Right lobe of liver (tissue), 6 donors: ENCODE data around the gene NRM. TPM values are rescaled to one million over a fixed set of nuclear protein-coding genes. Genes with fewer than 3 reads are reported as not detected.
"Not testable (repeated sequence)": the region's sequence is repeated elsewhere in the genome, so short reads cannot be mapped to it uniquely, and the experiment has no call there.

Source experiments
- ATAC-seq, 4 donors: fragments of 200-7000 bp; cut with Tn5 transposase; one replicate each; pipeline ENCODE4 v1.9.1; 2020; ENCODE audit warnings: mild to moderate bottlenecking in 4 of 4, moderate library complexity in 4 of 4
- DNase-seq, 3 donors: peaks; one replicate each; pipeline ENCODE4 v3.0.0-alpha.2; 2020
- H3K27ac ChIP-seq, 3 donors: fragments of 200-600 bp; one replicate each; pipeline ENCODE4 v1.8.0; 2022
- H3K27me3 ChIP-seq, 2 donors: fragments of 200-600 bp; one replicate each; pipeline ENCODE4 v1.8.0; 2022
- H3K36me3 ChIP-seq, 4 donors: fragments of 200-600 bp; sonication (generic) in 1 of 4; one replicate each; pipeline versions ENCODE4 v1.5.1 to v1.8.0; 2017 to 2022; ENCODE audit warnings: control low read depth in 1 of 4
- H3K4me1 ChIP-seq, 4 donors: fragments of 200-600 bp; sonication (generic) in 1 of 4; one replicate each; pipeline versions ENCODE4 v1.5.1 to v1.8.0; 2017 to 2022; ENCODE audit warnings: control low read depth in 1 of 4
- H3K4me3 ChIP-seq, 3 donors: fragments of 200-600 bp; one replicate each; pipeline ENCODE4 v1.8.0; 2022
- H3K9me3 ChIP-seq, 4 donors: fragments of 200-600 bp; sonication (generic) in 1 of 4; one replicate each; pipeline versions ENCODE4 v1.5.1 to v1.8.0; 2017 to 2022; ENCODE audit warnings: control low read depth in 1 of 4
- POLR2A ChIP-seq: fragments of 450-650 bp; IDR thresholded peaks from one replicate; pipeline ENCODE4 v1.6.1; 2017; ENCODE audit warnings: antibody characterized with exemption, mild to moderate bottlenecking
- WGBS: methylation state at CpG from one replicate; pipeline ENCODE4 v1.1.6; 2018; ENCODE audit warnings: low coverage, low lambda C conversion rate; ENCODE audit not compliant: insufficient coverage; ENCODE audit errors: missing lambda C conversion rate; 5-methylcytosine and 5-hydroxymethylcytosine counted together
- intact Hi-C, 2 donors: fragments of 100-400 bp; cut with DNase I; formaldehyde crosslinking; loops; one replicate each; pipeline versions ENCODE4 v1.11.2 to v1.14.1; 2022
- total RNA-seq, 6 experiments: library from RNA; depleted of rRNA in 2 of 6; stranded (reverse); fragments of >200 nt in 2 of 6; fragmentation: NEBNext Ultra II Directional in 3 of 6; extraction: Animal tissue kit (Norgen Biotek cat#: 25700) in 3 of 6; gene quantifications; one replicate each; pipeline versions ENCODE4 v1.1.0 to v1.2.4, GENCODE V29; 2016 to 2023
- TF ChIP-seq, protein P1 (sequence below), 4 donors: fragments of 200-600 bp in 3 of 4; fragments of 450-650 bp in 1 of 4; IDR thresholded peaks; one replicate each; pipeline versions ENCODE4 v1.5.1 to v1.8.0; 2016 to 2022; ENCODE audit warnings: antibody characterized with exemption in 4 of 4, mild to moderate bottlenecking in 2 of 4
- donor health status: DM: no; HTN: yes; CAD: no.
- donor health status: DM: no; HTN: no; CAD: no.
- donor health status: DM: no; HTN: no; CAD: no.
- donor health status: DM: no; HTN: yes; CAD: no.
- donor health status: DM: no; HTN: yes; CAD: no.

Gene NRM
- total RNA-seq, 6 experiments from 2014 or later, result 1.2 to 2.7 (median 1.9) TPM

DNA sequence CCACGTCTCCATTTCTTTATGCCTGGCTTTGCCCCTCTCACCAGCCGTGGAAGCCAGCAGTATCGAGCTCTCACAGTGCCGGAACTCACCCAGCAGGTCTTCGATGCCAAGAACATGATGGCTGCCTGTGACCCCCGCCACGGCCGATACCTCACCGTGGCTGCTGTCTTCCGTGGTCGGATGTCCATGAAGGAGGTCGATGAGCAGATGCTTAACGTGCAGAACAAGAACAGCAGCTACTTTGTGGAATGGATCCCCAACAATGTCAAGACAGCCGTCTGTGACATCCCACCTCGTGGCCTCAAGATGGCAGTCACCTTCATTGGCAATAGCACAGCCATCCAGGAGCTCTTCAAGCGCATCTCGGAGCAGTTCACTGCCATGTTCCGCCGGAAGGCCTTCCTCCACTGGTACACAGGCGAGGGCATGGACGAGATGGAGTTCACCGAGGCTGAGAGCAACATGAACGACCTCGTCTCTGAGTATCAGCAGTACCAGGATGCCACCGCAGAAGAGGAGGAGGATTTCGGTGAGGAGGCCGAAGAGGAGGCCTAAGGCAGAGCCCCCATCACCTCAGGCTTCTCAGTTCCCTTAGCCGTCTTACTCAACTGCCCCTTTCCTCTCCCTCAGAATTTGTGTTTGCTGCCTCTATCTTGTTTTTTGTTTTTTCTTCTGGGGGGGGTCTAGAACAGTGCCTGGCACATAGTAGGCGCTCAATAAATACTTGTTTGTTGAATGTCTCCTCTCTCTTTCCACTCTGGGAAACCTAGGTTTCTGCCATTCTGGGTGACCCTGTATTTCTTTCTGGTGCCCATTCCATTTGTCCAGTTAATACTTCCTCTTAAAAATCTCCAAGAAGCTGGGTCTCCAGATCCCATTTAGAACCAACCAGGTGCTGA is 33.3 kb upstream of the NRM start:
- DNase-seq, result peak in 1 of 3 donors; percentile 37
- not testable (repeated sequence) for ATAC-seq
- WGBS, result 68% methylated on average over 10 of the region's 29 CpGs

DNA sequence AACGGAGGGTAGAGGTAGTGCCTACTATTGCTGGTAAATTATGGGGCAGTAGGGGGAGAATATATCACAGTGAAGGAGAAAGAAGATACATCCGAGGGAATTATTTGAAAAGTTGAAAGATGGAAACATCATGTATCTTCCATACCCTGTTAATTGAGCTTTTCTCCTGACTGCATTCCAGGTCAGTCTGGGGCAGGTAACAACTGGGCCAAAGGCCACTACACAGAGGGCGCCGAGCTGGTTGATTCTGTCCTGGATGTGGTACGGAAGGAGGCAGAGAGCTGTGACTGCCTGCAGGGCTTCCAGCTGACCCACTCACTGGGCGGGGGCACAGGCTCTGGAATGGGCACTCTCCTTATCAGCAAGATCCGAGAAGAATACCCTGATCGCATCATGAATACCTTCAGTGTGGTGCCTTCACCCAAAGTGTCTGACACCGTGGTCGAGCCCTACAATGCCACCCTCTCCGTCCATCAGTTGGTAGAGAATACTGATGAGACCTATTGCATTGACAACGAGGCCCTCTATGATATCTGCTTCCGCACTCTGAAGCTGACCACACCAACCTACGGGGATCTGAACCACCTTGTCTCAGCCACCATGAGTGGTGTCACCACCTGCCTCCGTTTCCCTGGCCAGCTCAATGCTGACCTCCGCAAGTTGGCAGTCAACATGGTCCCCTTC is 32.5 kb upstream of the NRM start:
- H3K27me3 ChIP-seq, ATAC-seq, H3K4me3 ChIP-seq, H3K9me3 ChIP-seq, H3K27ac ChIP-seq: not testable (repeated sequence)
- H3K36me3 ChIP-seq, result peaks cover 9 to 46% (median 23%) of the 10 kb centered on the region in 4 donors
- WGBS, result 24% methylated on average over 3 of the region's 16 CpGs
- peaks cover 0 to 27% (median 13%) of the 10 kb centered on the region in 4 donors for H3K4me1 ChIP-seq
- DNase-seq, result peak in 2 of 3 donors; percentile 31 to 35
- intact Hi-C loops, result loop anchor here in 1 of 2 donors (2.0 kb wide), 1 partner anchor 44 kb away; no protein-coding TSS in a partner anchor

More for the DNA sequence above, 33.3 kb upstream of the NRM start:
- Histone ChIP-seq H3K36me3 (peaks cover 9 to 51% (median 27%) of the 10 kb centered on the region in 4 donors), H3K4me1 (peaks cover 0 to 23% (median 10%) of the 10 kb centered on the region in 4 donors)
- H3K27me3 ChIP-seq, H3K4me3 ChIP-seq, H3K9me3 ChIP-seq, H3K27ac ChIP-seq: not testable (repeated sequence)
- TF ChIP-seq, protein P1, sequence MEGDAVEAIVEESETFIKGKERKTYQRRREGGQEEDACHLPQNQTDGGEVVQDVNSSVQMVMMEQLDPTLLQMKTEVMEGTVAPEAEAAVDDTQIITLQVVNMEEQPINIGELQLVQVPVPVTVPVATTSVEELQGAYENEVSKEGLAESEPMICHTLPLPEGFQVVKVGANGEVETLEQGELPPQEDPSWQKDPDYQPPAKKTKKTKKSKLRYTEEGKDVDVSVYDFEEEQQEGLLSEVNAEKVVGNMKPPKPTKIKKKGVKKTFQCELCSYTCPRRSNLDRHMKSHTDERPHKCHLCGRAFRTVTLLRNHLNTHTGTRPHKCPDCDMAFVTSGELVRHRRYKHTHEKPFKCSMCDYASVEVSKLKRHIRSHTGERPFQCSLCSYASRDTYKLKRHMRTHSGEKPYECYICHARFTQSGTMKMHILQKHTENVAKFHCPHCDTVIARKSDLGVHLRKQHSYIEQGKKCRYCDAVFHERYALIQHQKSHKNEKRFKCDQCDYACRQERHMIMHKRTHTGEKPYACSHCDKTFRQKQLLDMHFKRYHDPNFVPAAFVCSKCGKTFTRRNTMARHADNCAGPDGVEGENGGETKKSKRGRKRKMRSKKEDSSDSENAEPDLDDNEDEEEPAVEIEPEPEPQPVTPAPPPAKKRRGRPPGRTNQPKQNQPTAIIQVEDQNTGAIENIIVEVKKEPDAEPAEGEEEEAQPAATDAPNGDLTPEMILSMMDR (IDR thresholded peaks at IDR 0.05), result peak in 1 of 4 donors; percentile 5
- intact Hi-C loops, result loop anchor here in 1 of 2 donors (2.0 kb wide), 1 partner anchor 45 kb away; no protein-coding TSS in a partner anchor

DNA sequence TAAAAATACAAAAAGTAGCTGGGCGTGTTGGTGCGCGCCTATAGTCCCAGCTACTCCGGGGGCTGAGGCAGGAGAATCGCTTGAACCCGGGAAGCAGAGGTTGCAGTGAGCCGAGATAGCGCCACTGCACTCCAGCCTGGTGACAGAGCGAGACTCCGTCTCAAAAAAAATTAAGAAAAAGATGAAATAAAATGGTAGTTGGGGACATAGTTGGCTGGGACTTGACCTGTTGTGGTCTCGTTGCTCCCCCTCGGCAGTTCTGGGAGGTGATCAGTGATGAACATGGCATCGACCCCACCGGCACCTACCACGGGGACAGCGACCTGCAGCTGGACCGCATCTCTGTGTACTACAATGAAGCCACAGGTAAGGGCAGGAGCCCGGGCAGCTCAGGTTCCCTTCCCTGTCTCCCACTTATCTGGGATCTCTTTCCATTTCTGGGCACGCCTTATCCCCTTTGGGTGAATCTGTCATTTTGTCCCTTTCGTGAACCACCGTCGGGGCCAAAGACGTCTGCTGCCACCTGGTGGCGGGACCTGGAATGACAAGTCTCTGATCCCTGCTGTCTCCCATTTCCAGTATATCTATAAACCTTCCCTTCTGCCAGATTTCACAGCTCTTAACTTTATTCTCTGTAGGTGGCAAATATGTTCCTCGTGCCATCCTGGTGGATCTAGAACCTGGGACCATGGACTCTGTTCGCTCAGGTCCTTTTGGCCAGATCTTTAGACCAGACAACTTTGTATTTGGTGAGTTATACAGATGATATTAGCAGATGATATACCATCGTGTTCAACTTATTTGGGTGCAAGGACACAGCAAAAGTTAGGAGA is 31.7 kb upstream of the NRM start:
- Histone ChIP-seq H3K27ac (peak overlapping the region; percentile 43 to 90 (median 71)), H3K9me3 (no peaks in the 10 kb centered on the region), H3K36me3 (peaks cover 9 to 40% (median 20%) of the 10 kb centered on the region in 4 donors), H3K4me3 (peak overlapping the region; percentile 88 to 94 (median 91)), H3K27me3 (no peaks in the 10 kb centered on the region), H3K4me1 (peaks cover 0 to 31% (median 16%) of the 10 kb centered on the region in 4 donors)
- ATAC-seq (peak; percentile 10 to 45 (median 35)), DNase-seq (peak; percentile 79 to 84 (median 82))
- intact Hi-C loops, result loop anchor here in 1 of 2 donors (2.0 kb wide), 1 partner anchor 44 kb away; no protein-coding TSS in a partner anchor
- 4% methylated on average over 25 of the region's 27 CpGs for WGBS
- no peak for TF ChIP-seq POLR2A
- TF ChIP-seq, protein P1 (IDR thresholded peaks at IDR 0.05), result peak; percentile 91 to 97 (median 96)

DNA sequence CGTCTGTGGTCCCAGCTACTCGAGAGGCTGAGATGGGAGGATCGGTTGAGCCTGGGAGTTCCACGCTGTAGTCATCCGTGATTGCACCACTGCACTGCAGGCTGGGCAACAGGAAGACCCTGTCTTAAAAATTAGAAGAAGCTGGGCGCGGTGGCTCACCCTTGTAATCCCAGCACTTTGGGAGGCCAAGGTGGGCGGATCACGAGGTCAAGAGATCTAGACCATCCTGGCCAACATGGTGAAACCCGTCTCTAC is 31.2 kb upstream of the NRM start:
- H3K36me3 ChIP-seq, result peaks cover 9 to 34% (median 20%) of the 10 kb centered on the region in 4 donors
- H3K4me3 ChIP-seq, result peak overlapping the region; percentile 88 to 94 (median 91)
- DNase-seq, result peak in 1 of 3 donors; percentile 57
- peaks cover 0 to 31% (median 16%) of the 10 kb centered on the region in 4 donors for H3K4me1 ChIP-seq
- H3K9me3 ChIP-seq, ATAC-seq, H3K27me3 ChIP-seq: not testable (repeated sequence)
- WGBS, result 2% methylated on average over 7 of the region's 10 CpGs
- intact Hi-C loops, result loop anchor here in 1 of 2 donors (2.0 kb wide), 1 partner anchor 43 kb away; no protein-coding TSS in a partner anchor
- H3K27ac ChIP-seq, result peak overlapping the region; percentile 43 to 90 (median 71)
